Measurements from ENCODE around the gene ARHGAP26. TPM values are rescaled to one million over a fixed set of nuclear protein-coding genes. Genes with fewer than 3 reads are reported as not detected.

The ARHGAP26 gene
- total and polyA plus RNA-seq, 9 donors: 1.9 to 47.1 (median 12.0) TPM

DNA sequence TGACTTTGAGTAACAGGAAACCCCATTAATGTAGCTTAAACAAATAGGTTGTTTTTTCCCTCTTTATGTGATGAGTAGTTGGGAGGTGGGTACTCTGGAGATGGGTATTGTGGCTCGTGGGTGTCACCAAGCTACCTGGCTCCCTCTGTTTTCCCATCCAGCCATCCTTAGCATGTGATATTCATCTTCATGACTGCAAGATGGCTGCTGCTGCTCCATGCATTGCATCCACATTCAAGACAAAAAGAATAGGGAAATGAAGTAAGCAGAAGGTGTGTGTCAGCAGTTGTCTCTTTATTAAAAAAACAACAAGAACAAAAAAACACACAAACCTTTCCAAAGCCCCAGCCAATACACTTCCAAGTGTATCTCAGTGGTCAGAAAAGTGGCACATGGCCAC, 6.5 kb upstream of the ARHGAP26 start:
- Histone ChIP-seq H3K27ac (no peak overlapping the region), H3K27me3 (no peaks in the 10 kb centered on the region), H3K4me3 (no peak overlapping the region), H3K36me3 (no peaks in the 10 kb centered on the region), H3K4me1 (ENCODE audit: insufficient read depth) (no peaks in the 10 kb centered on the region), H3K9me3 (no peaks in the 10 kb centered on the region)
- TF ChIP-seq, protein P1, sequence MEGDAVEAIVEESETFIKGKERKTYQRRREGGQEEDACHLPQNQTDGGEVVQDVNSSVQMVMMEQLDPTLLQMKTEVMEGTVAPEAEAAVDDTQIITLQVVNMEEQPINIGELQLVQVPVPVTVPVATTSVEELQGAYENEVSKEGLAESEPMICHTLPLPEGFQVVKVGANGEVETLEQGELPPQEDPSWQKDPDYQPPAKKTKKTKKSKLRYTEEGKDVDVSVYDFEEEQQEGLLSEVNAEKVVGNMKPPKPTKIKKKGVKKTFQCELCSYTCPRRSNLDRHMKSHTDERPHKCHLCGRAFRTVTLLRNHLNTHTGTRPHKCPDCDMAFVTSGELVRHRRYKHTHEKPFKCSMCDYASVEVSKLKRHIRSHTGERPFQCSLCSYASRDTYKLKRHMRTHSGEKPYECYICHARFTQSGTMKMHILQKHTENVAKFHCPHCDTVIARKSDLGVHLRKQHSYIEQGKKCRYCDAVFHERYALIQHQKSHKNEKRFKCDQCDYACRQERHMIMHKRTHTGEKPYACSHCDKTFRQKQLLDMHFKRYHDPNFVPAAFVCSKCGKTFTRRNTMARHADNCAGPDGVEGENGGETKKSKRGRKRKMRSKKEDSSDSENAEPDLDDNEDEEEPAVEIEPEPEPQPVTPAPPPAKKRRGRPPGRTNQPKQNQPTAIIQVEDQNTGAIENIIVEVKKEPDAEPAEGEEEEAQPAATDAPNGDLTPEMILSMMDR (IDR thresholded peaks at IDR 0.05): no peak
- no peak for TF ChIP-seq POLR2A (IDR thresholded peaks at IDR 0.05)
- no peak for TF ChIP-seq EP300 (IDR thresholded peaks at IDR 0.05)
- no peak for DNase-seq
- WGBS, 3 donors: 74 to 86% (median 85%) methylated on average over 1 of the region's 1 CpG
- intact Hi-C loops (cut with DNase I): no loop called here

DNA sequence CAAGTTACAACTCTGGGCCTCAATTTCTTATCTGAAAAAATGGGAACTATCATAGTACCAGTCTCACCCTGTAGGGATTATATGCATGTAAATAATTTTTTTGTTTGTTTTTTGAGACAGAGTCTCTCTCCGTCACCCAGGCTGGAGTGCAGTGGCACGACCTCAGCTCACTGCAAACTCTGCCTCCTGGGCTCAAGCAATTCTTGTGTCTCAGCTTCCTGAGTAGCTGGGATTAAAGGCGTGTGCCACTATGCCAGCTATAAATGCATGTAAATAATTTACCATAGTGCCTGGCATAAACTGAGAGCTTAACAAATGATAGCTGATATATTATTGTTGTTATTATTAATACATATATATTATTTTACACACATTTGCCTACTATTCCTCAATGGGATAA, 3.0 kb upstream of the ARHGAP26 start:
- Histone ChIP-seq H3K4me1 (ENCODE audit: insufficient read depth) (no peaks in the 10 kb centered on the region), H3K4me3 (no peak overlapping the region), H3K9me3 (no peaks in the 10 kb centered on the region), H3K27ac (no peak overlapping the region), H3K27me3 (no peaks in the 10 kb centered on the region), H3K36me3 (no peaks in the 10 kb centered on the region)
- TF ChIP-seq POLR2A (IDR thresholded peaks at IDR 0.05) (no peak), EP300 (IDR thresholded peaks at IDR 0.05) (no peak)
- TF ChIP-seq, protein P1 (IDR thresholded peaks at IDR 0.05): no peak
- WGBS, 3 donors: 89 to 95% (median 92%) methylated on average over 3 of the region's 3 CpGs
- intact Hi-C loops (cut with DNase I): loop anchor here in 1 of 4 donors (5.0 kb wide), 1 partner anchor 120 kb away; no protein-coding TSS in a partner anchor
- no peak for DNase-seq

DNA sequence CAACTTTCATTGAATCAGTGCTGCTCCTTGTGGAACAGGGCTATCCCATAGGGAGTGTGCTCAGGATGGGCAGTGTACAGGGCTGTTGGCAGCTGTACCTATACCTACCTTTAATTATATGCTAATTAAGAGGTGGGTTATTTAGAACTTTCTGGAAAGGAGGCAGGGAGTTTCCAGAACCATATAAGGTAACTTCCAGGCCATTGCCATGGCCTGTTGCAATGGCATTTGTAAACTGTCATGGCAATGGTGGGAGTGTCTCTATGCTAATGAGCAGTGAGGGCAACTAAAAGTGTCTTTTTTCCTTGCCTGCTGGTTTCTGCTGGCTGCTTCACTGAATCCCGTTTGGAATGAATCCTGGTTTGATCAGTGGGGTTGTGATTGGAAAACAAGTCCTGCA, 2.3 kb upstream of the ARHGAP26 start:
- no peak overlapping the region for H3K27ac ChIP-seq
- H3K9me3 ChIP-seq: no peaks in the 10 kb centered on the region
- no peak for DNase-seq
- H3K36me3 ChIP-seq: no peaks in the 10 kb centered on the region
- no peaks in the 10 kb centered on the region for H3K4me1 ChIP-seq (ENCODE audit: insufficient read depth)
- WGBS, 3 donors: 67 to 77% (median 74%) methylated on average over 1 of the region's 1 CpG
- TF ChIP-seq, protein P1 (IDR thresholded peaks at IDR 0.05): no peak
- TF ChIP-seq POLR2A (IDR thresholded peaks at IDR 0.05) (no peak), EP300 (IDR thresholded peaks at IDR 0.05) (no peak)
- no peaks in the 10 kb centered on the region for H3K27me3 ChIP-seq
- no peak overlapping the region for H3K4me3 ChIP-seq
- intact Hi-C loops (cut with DNase I): loop anchor here in 1 of 4 donors (5.0 kb wide), 1 partner anchor 119 kb away; no protein-coding TSS in a partner anchor

DNA sequence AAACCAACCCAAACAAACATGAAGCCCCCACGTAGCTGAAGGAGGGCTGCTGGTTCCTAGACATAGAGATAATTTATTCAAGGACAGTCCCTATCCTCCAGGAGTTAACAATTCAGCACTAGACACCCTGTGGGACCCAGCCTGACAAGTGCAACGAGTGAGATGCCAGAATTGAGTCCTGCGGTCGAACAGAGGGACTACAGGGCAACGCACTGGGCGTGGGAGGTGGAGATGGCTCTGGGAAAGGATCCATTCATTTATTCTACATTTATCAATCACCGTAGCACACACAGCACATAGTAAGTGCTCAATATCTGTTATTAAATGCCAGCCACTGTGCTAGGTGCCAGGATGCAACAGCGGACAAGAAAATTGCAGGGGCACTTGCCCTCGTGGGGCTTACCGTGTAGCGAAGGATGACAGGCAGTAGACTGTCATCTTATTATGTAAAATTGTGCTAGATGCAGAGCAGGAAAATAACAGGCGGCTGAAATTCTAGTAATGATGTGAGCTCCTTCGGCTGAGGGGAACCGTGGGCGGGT, 855 bp upstream of the ARHGAP26 start:
- H3K9me3 ChIP-seq: no peaks in the 10 kb centered on the region
- WGBS, 3 donors: 2 to 6% (median 3%) methylated on average over 15 of the region's 15 CpGs
- H3K4me3 ChIP-seq: peak overlapping the region; percentile 85
- intact Hi-C loops (cut with DNase I): loop anchor here in 1 of 4 donors (5.0 kb wide), 1 partner anchor 118 kb away; no protein-coding TSS in a partner anchor
- H3K27me3 ChIP-seq: no peaks in the 10 kb centered on the region
- TF ChIP-seq EP300 (IDR thresholded peaks at IDR 0.05): no peak
- TF ChIP-seq POLR2A (IDR thresholded peaks at IDR 0.05): no peak
- TF ChIP-seq, protein P1 (IDR thresholded peaks at IDR 0.05): no peak
- no peaks in the 10 kb centered on the region for H3K36me3 ChIP-seq
- DNase-seq: peak in 1 of 5 donors; percentile 19
- H3K4me1 ChIP-seq (ENCODE audit: insufficient read depth): no peaks in the 10 kb centered on the region
- peak overlapping the region in 1 of 2 donors; percentile 75 for H3K27ac ChIP-seq
